ENCODE measurements around the gene UTP25.

DNA sequence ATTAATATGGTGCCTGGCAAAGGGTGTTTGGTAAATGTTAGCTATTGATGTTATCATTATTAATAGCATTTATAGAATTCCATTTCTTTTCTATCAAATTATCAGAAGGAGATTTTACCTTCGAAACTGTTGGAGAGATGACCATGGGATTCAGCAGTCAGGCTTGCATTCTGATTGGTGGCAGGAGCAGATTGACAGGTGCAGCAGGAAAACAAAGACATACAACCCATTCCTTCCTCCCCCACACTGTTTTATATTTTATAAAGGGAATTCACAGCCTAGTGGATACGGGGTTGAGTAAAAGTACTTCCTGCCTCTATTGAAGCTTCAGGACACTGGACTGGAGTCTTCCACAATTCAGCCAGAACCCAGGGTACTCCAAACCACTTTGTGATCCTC is 55.2 kb downstream of the UTP25 start:
- TF ChIP-seq POLR2A (IDR thresholded peaks at IDR 0.05; ENCODE audit: low read depth): no peak
- no peak for TF ChIP-seq CTCF (IDR thresholded peaks at IDR 0.05)
- TF ChIP-seq POLR2AphosphoS5 (IDR thresholded peaks at IDR 0.05): no peak
